ENCODE measurements around the gene DOCK1.
A peak's percentile ranks its signal among the peaks of the same experiment; 100 is the strongest.
"Not testable (repeated sequence)": the region's sequence is repeated elsewhere in the genome, so short reads cannot be mapped to it uniquely, and the experiment has no call there.

DOCK1 gene

GRCh38 chr10:127272076-127272475 lies 366.8 kb downstream of the DOCK1 start:
- no peak for DNase-seq (ENCODE audit: low read depth, low spot score)

DNA sequence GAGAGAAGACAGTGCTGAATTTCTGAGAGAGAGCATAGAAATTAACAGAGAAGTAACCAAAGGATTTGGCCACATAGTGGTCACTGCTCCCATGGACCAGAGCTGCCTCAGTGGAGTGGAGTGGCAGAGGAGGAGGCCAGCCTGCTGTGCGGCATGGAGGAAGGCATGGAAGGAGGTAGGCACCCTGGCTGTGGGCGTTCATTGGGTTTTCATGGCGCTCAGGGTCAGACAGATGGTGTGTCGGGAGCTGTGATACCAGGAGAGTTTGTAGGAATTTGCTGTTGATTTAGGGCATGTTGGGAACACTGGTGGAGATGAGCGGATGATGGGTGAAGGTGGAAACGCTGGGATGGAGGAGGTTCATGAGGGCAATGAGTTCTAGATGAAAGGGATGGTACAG lies 370.0 kb downstream of the DOCK1 start:
- DNase-seq (ENCODE audit: low read depth, low spot score): no peak

GRCh38 chr10:127275793-127276450 lies 370.7 kb downstream of the DOCK1 start:
- no peak for DNase-seq (ENCODE audit: low read depth, low spot score)

- no peak for DNase-seq (ENCODE audit: low read depth, low spot score)
Observed at GRCh38 chr10:127276794-127277462, 371.7 kb downstream of the DOCK1 start.

GRCh38 chr10:127278001-127278400 lies 372.8 kb downstream of the DOCK1 start:
- DNase-seq (ENCODE audit: low read depth, low spot score): peak; percentile 91

- DNase-seq (ENCODE audit: low read depth, low spot score): no peak
Observed at GRCh38 chr10:127279334-127279774, 374.1 kb downstream of the DOCK1 start.

GRCh38 chr10:127280446-127280845 lies 375.2 kb downstream of the DOCK1 start:
- no peak for DNase-seq (ENCODE audit: low read depth, low spot score)

DNA sequence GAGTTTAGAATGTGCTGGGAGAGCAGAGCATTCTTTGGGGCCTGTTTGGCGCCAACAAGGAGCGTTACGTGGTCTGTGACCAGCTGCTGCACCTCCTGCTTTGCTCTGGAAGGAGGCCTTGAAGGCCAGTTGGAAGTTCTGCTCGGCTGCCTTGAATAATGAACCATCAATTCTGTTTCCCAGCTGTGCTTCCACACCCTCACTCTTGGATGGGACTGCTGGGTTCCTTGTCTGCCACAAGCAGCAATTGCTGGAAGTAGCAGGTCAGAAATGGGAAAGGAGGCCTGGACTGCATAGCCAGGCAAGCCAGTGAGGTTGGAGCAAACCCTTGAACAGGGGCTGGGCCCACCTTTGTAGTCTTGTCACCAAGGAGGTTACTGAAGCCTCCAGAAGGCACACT lies 377.8 kb downstream of the DOCK1 start:
- no peak for DNase-seq (ENCODE audit: low read depth, low spot score)

DNA sequence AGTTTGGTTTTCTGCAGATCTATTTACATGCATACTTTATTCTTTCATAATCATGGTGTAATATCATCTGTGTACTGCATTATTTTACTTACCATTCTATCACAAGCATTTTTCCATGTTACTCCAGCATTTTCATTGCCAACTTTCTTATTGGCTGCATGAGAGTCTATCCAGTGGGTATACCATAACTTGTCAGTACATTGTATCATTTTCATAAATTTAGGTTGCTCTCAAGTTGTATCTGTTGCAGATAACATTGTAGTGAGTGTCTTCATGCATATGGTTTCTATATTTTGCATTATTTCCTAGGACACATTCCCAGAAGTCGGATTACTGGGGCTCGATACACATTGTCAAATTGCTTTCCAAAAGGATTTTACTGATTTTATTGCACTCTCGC lies 378.3 kb downstream of the DOCK1 start:
- no peak for DNase-seq (ENCODE audit: low read depth, low spot score)

DNA sequence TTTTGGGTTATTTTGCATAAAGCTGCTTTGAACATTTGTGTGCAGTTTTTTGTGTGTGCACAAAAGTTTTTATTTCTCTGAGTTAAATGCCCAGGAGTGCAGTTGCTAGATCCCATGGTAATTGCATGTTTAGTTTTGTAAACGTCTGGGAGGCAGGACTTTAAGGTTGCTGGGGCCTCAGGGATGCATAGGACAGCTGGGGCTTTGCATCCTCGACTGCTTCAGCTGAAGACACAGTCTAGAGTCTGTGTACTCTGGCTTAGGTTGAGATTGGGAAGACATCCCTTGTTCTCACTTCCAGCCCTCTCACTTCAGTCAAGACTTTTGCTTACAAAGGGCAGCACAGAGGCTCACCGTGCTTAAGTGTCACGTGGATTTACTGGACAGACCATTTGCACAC lies 385.6 kb downstream of the DOCK1 start:
- DNase-seq (ENCODE audit: low read depth, low spot score): no peak

- no peak for DNase-seq (ENCODE audit: low read depth, low spot score)
Observed at GRCh38 chr10:127291329-127291728, 386.1 kb downstream of the DOCK1 start.

- no peak for DNase-seq (ENCODE audit: low read depth, low spot score)
Observed at GRCh38 chr10:127292888-127293287, 387.7 kb downstream of the DOCK1 start.

GRCh38 chr10:127293640-127294039 lies 388.4 kb downstream of the DOCK1 start:
- no peak for DNase-seq (ENCODE audit: low read depth, low spot score)

- no peak for DNase-seq (ENCODE audit: low read depth, low spot score)
Observed at GRCh38 chr10:127296696-127297095, 391.5 kb downstream of the DOCK1 start.

DNA sequence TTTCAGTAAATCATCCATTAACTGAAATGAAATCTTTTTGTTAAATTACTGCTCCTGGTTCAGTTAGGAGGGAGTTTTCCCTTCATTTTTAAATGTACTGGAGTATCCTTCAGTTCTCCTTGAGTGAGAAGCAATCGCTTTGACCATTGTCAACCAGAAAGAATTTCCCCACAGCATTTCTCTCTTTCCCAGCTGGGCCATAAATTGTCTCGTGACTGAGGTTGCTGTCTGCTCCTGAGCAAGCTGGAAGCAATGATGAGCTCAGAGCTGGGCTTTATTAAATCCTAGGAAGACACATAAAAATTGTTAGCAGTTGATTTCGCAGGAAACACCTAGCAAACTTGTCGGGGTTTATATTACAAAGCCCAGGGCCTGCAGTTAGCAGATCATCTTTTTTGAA lies 393.2 kb downstream of the DOCK1 start:
- DNase-seq (ENCODE audit: low read depth, low spot score): no peak

- not testable (repeated sequence) for DNase-seq (ENCODE audit: low read depth, low spot score)
Observed at GRCh38 chr10:127299192-127299591, 394.0 kb downstream of the DOCK1 start.

GRCh38 chr10:127299956-127300689 lies 394.9 kb downstream of the DOCK1 start:
- no peak for DNase-seq (ENCODE audit: low read depth, low spot score)

DNA sequence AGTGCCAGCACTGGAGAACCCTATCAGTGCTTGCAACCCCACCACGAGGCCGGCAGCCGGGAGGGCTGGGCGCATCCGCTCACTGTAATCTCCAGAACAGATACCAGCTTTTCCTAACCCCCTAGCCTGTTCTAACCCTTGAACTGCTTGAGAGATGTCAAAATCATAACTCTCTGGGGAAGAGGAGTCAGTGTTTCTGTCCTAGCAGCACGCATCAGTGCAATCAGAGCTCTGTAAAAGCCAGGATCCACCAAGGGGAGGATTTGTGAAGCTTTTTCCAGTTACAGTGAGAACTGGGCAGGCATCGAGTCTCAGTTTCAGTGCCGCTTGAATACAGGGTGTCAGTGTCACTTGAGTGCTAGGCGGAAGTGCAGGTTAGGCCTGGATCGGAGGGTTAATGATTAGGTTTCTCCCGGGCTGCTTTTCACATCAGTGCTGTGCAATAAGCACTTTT lies 395.7 kb downstream of the DOCK1 start:
- DNase-seq (ENCODE audit: low read depth, low spot score): no peak

DNA sequence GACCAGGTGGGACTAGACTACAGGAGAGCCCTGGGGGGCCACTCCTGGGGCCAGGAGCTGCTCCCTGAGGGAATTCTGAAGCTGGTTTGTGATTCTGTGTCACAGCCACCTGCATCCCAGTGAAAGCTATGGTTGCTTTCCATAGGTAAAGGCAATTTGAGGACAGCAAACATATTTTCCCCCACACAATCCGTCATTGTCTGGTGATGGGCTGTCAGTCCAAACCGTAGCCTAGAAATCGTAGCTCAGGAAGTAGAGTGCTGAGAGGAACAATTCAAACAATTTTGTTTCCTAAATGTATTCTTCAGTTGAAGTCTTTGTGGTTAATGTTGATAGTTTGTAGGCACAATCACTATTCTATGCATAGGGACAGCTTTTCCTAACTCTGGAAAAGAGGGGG lies 397.1 kb downstream of the DOCK1 start:
- no peak for DNase-seq (ENCODE audit: low read depth, low spot score)

DNA sequence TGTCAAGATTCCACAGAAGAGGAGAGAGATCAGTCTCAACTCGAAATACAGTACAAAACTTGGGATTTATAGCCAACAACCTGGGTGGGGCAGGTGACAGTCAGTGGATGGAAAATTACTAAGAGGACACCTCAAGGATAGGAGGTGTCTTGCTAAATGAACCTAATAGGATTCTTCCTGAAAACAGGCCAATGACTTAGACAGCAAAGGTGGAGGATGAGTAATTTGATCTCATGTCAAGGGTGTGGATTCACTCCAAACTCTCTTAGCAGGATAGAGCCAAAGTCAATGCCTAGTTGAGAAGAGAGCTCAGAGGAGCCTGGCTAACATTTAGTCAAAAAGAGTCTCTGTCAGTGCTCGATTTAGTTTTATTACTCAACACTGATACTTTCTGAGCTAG lies 397.9 kb downstream of the DOCK1 start:
- no peak for DNase-seq (ENCODE audit: low read depth, low spot score)

GRCh38 chr10:127303746-127304145 lies 398.5 kb downstream of the DOCK1 start:
- DNase-seq (ENCODE audit: low read depth, low spot score): no peak

- DNase-seq (ENCODE audit: low read depth, low spot score): no peak
Observed at GRCh38 chr10:127306479-127306878, 401.3 kb downstream of the DOCK1 start.

GRCh38 chr10:127307338-127307737 lies 402.1 kb downstream of the DOCK1 start:
- no peak for DNase-seq (ENCODE audit: low read depth, low spot score)

Measured in astrocyte of the hippocampus (primary cell).